ENCODE measurements around the gene ABLIM1. TPM values are rescaled to one million over a fixed set of nuclear protein-coding genes. Genes with fewer than 3 reads are reported as not detected.

Gene ABLIM1
- total RNA-seq, 1 experiment from 2014 or later: 274 TPM

DNA sequence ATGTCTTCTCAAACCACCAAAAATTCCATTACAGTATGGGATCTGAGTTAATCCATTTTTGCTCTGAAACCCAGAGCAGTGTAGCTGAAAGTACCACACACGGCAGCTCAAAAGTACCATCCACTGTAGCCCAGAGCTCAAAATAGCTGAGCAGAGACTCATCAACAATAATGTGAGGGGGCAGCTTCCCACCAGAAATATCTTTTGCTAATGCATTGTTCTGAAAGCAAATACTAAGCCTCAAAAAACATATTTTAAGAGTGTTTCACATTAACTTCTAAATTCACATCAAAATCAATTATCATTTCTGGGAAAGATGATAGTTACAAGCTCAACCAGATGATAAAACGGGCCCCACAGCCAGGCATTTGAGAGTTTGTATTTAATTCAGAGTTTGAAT lies 73.7 kb downstream of the ABLIM1 start:
- Histone ChIP-seq H3K4me1 (ENCODE audit: control insufficient read depth, insufficient read depth, low read length) (peaks cover 8% of the 10 kb centered on the region; the same call in 1 of the 2 replicates), H3K4me3 (ENCODE audit: low read depth in 2 of 2, low read length in 2 of 2) (no peak overlapping the region), H3K27ac (ENCODE audit: low read length) (no peak overlapping the region; the same call in 1 of the 2 replicates), H3K36me3 (ENCODE audit: control insufficient read depth, insufficient read depth, low read length) (no peaks in the 10 kb centered on the region), H3K9me3 (ENCODE audit: control insufficient read depth, insufficient read depth, low read depth, low read length) (no peaks in the 10 kb centered on the region), H3K27me3 (ENCODE audit: control insufficient read depth, insufficient read depth, low read length) (no peaks in the 10 kb centered on the region)
- intact Hi-C loops (cut with micrococcal nuclease; ENCODE audit: unreplicated experiment): no loop called here
- DNase-seq (ENCODE audit: low read depth, low spot score) (no peak), ATAC-seq (no peak)
- CTCF ChIA-PET: no interaction called here
- in situ Hi-C loops (cut with HindIII; ENCODE audit: low pct_unique_long_range_greater_than_20kb, low sequenced_read_pairs): no loop called here
- POLR2A ChIA-PET: no interaction called here
- no TSS peak for BruUV-seq (replicated peaks)
- TF ChIP-seq, protein P1, sequence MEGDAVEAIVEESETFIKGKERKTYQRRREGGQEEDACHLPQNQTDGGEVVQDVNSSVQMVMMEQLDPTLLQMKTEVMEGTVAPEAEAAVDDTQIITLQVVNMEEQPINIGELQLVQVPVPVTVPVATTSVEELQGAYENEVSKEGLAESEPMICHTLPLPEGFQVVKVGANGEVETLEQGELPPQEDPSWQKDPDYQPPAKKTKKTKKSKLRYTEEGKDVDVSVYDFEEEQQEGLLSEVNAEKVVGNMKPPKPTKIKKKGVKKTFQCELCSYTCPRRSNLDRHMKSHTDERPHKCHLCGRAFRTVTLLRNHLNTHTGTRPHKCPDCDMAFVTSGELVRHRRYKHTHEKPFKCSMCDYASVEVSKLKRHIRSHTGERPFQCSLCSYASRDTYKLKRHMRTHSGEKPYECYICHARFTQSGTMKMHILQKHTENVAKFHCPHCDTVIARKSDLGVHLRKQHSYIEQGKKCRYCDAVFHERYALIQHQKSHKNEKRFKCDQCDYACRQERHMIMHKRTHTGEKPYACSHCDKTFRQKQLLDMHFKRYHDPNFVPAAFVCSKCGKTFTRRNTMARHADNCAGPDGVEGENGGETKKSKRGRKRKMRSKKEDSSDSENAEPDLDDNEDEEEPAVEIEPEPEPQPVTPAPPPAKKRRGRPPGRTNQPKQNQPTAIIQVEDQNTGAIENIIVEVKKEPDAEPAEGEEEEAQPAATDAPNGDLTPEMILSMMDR (IDR thresholded peaks at IDR 0.05): no peak
- TF ChIP-seq POLR2AphosphoS5 (IDR thresholded peaks at IDR 0.05; ENCODE audit: low read depth, low read length): no peak
- no peak for TF ChIP-seq SIN3A (IDR thresholded peaks at IDR 0.05; ENCODE audit: borderline replicate concordance, insufficient read depth, low read depth, low read length)
- TF ChIP-seq, protein P2, sequence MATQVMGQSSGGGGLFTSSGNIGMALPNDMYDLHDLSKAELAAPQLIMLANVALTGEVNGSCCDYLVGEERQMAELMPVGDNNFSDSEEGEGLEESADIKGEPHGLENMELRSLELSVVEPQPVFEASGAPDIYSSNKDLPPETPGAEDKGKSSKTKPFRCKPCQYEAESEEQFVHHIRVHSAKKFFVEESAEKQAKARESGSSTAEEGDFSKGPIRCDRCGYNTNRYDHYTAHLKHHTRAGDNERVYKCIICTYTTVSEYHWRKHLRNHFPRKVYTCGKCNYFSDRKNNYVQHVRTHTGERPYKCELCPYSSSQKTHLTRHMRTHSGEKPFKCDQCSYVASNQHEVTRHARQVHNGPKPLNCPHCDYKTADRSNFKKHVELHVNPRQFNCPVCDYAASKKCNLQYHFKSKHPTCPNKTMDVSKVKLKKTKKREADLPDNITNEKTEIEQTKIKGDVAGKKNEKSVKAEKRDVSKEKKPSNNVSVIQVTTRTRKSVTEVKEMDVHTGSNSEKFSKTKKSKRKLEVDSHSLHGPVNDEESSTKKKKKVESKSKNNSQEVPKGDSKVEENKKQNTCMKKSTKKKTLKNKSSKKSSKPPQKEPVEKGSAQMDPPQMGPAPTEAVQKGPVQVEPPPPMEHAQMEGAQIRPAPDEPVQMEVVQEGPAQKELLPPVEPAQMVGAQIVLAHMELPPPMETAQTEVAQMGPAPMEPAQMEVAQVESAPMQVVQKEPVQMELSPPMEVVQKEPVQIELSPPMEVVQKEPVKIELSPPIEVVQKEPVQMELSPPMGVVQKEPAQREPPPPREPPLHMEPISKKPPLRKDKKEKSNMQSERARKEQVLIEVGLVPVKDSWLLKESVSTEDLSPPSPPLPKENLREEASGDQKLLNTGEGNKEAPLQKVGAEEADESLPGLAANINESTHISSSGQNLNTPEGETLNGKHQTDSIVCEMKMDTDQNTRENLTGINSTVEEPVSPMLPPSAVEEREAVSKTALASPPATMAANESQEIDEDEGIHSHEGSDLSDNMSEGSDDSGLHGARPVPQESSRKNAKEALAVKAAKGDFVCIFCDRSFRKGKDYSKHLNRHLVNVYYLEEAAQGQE (IDR thresholded peaks at IDR 0.05; ENCODE audit: insufficient read depth in 1 of 2, low read depth in 2 of 2, low read length in 1 of 2): no peak
- no peak for TF ChIP-seq TCF7L2 (IDR thresholded peaks at IDR 0.05; ENCODE audit: low read depth, low read length)

DNA sequence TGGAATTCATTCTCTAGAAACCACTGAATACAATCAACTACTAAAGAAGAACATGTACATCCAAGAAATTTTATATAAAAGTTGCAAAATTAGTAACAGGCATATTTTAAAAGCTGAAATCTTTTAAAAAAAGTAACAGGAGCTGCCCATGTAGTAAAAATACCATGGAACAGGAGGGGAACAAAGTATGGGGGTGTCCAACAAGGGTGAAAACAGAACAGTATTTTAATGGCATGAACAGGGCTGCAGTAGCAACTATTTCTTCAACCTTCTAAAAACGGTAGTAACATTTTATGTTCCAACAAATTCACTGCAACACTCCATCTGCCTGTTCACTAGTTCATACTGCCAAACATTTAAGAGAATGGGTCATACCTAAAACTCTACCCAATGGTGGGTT lies 77.0 kb downstream of the ABLIM1 start:
- in situ Hi-C loops (cut with HindIII; ENCODE audit: low pct_unique_long_range_greater_than_20kb, low sequenced_read_pairs): no loop called here
- ATAC-seq: no peak
- TF ChIP-seq, protein P2 (IDR thresholded peaks at IDR 0.05; ENCODE audit: insufficient read depth in 1 of 2, low read depth in 2 of 2, low read length in 1 of 2): no peak
- TF ChIP-seq TCF7L2 (IDR thresholded peaks at IDR 0.05; ENCODE audit: low read depth, low read length) (no peak), POLR2AphosphoS5 (IDR thresholded peaks at IDR 0.05; ENCODE audit: low read depth, low read length) (no peak), SIN3A (IDR thresholded peaks at IDR 0.05; ENCODE audit: borderline replicate concordance, insufficient read depth, low read depth, low read length) (no peak)
- TF ChIP-seq, protein P1 (IDR thresholded peaks at IDR 0.05): no peak

More for the DNA sequence above, 77.0 kb downstream of the ABLIM1 start:
- Histone ChIP-seq H3K9me3 (ENCODE audit: control insufficient read depth, insufficient read depth, low read depth, low read length) (no peaks in the 10 kb centered on the region), H3K4me3 (ENCODE audit: low read depth in 2 of 2, low read length in 2 of 2) (no peak overlapping the region), H3K4me1 (ENCODE audit: control insufficient read depth, insufficient read depth, low read length) (peaks cover 25% of the 10 kb centered on the region), H3K27me3 (ENCODE audit: control insufficient read depth, insufficient read depth, low read length) (no peaks in the 10 kb centered on the region), H3K27ac (ENCODE audit: low read length) (0 out of 2 replicates have a peak overlapping the region, but pooled peaks have one; percentile 3), H3K36me3 (ENCODE audit: control insufficient read depth, insufficient read depth, low read length) (no peaks in the 10 kb centered on the region)
- no TSS peak for BruUV-seq (replicated peaks)
- POLR2A ChIA-PET: no interaction called here
- DNase-seq (ENCODE audit: low read depth, low spot score): no peak
- CTCF ChIA-PET: no interaction called here
- intact Hi-C loops (cut with micrococcal nuclease; ENCODE audit: unreplicated experiment): no loop called here

Data from Panc1 (cell line).